Common myeloid progenitor, CD34-positive (primary cell): Measurements from ENCODE around the gene SPEG.

ENCODE experiments used
- CTCF ChIA-PET: fragments of 350-600 bp; sonication (Branson Sonifier 250); formaldehyde crosslinking; loops from one replicate; lab custom pipeline; 2021; ENCODE audit warnings: antibody characterized with exemption; lab: Charles Lee
- POLR2A ChIA-PET: fragments of 350-600 bp; sonication (Branson Sonifier 250); formaldehyde crosslinking; loops from one replicate; lab custom pipeline; 2021; ENCODE audit warnings: antibody characterized with exemption; lab: Charles Lee
- DNase-seq, 3 donors: peaks; one replicate each; pipeline versions ENCODE4 v3.0.0 to v3.0.0-alpha.2; 2013
- H3K27ac ChIP-seq, 2 experiments: 1 replicate in 1 of 2; 2 replicates in 1 of 2; pipeline ENCODE4 v1.7.0; 2013; ENCODE audit warnings: inconsistent platforms in 2 of 2, low read length in 2 of 2, mild to moderate bottlenecking in 2 of 2, low read depth in 1 of 2, moderate library complexity in 1 of 2; ENCODE audit not compliant: severe bottlenecking in 2 of 2, insufficient read depth in 1 of 2, poor library complexity in 1 of 2
- H3K27me3 ChIP-seq, 5 experiments: replicated peaks in 2 of 5; 1 replicate in 3 of 5; 2 replicates in 2 of 5; pipeline versions ENCODE4 v1.6.1 to v1.7.0; 2013; ENCODE audit warnings: low read length in 4 of 5, mild to moderate bottlenecking in 2 of 5, moderate library complexity in 2 of 5, inconsistent platforms in 1 of 5; ENCODE audit not compliant: insufficient read depth in 5 of 5, control insufficient read depth in 4 of 5
- H3K36me3 ChIP-seq, 4 experiments: 1 replicate in 2 of 4; 2 replicates in 2 of 4; pipeline versions ENCODE4 v1.6.1 to v1.7.0; 2013; ENCODE audit warnings: low read length in 3 of 4, control low read depth in 1 of 4, mild to moderate bottlenecking in 1 of 4; ENCODE audit not compliant: control insufficient read depth in 4 of 4, insufficient read depth in 4 of 4
- H3K4me1 ChIP-seq, 4 experiments: 1 replicate in 3 of 4; 2 replicates in 1 of 4; pipeline versions ENCODE4 v1.6.1 to v1.7.1; 2013; ENCODE audit warnings: low read length in 3 of 4, mild to moderate bottlenecking in 3 of 4, control low read depth in 1 of 4, inconsistent platforms in 1 of 4, moderate library complexity in 1 of 4; ENCODE audit not compliant: control insufficient read depth in 4 of 4, insufficient read depth in 4 of 4; ENCODE audit errors: control extremely low read depth in 1 of 4
- H3K4me3 ChIP-seq, 7 experiments: 1 replicate in 4 of 7; 2 replicates in 3 of 7; pipeline versions ENCODE4 v1.5.1 to v1.7.0; 2013; ENCODE audit warnings: mild to moderate bottlenecking in 7 of 7, low read length in 6 of 7, moderate library complexity in 6 of 7, inconsistent platforms in 2 of 7, low read depth in 2 of 7, control low read depth in 1 of 7; ENCODE audit not compliant: insufficient read depth in 4 of 7, control insufficient read depth in 1 of 7; ENCODE audit errors: extremely low read depth in 1 of 7
- H3K9me3 ChIP-seq, 5 experiments: 1 replicate in 4 of 5; 2 replicates in 1 of 5; pipeline versions ENCODE4 v1.6.1 to v1.7.1; 2013; ENCODE audit warnings: low read length in 4 of 5, mild to moderate bottlenecking in 2 of 5, inconsistent platforms in 1 of 5, low read depth in 1 of 5, moderate library complexity in 1 of 5; ENCODE audit not compliant: control insufficient read depth in 4 of 5, insufficient read depth in 2 of 5; ENCODE audit errors: control extremely low read depth in 1 of 5
- WGBS: methylation state at CpG from one replicate; pipeline ENCODE4 v1.1.5; 2013; ENCODE audit not compliant: insufficient coverage; 5-methylcytosine and 5-hydroxymethylcytosine counted together

The SPEG gene

GRCh38 chr2:219435701-219436100 is 1.1 kb downstream of the SPEG start:
- no peaks in the 10 kb centered on the region for H3K36me3 ChIP-seq
- H3K4me3 ChIP-seq, result no peak overlapping the region
- POLR2A ChIA-PET, result no interaction called here
- H3K27ac ChIP-seq, result no peak overlapping the region
- H3K27me3 ChIP-seq, result peaks cover under 1 to 58% (median 31%) of the 10 kb centered on the region in 5 experiments
- no peaks in the 10 kb centered on the region for H3K9me3 ChIP-seq
- H3K4me1 ChIP-seq, result peaks cover 0 to 9% (median 6%) of the 10 kb centered on the region in 4 experiments
- CTCF ChIA-PET, result interaction anchor here (1.2 to 7.0 kb wide), 7 partner anchors 8 to 96 kb away, joined by 4 to 52 read pairs (median 5); no protein-coding TSS in a partner anchor
- no peak for DNase-seq
- WGBS, result 95% methylated on average over 6 of the region's 6 CpGs

GRCh38 chr2:219436491-219436890 is 1.8 kb downstream of the SPEG start:
- WGBS, result 100% methylated on average over 3 of the region's 5 CpGs
- Histone ChIP-seq H3K9me3 (no peaks in the 10 kb centered on the region), H3K27ac (no peak overlapping the region), H3K4me1 (peaks cover 0 to 14% (median 9%) of the 10 kb centered on the region in 4 experiments), H3K36me3 (no peaks in the 10 kb centered on the region), H3K27me3 (peaks cover 2 to 66% (median 36%) of the 10 kb centered on the region in 5 experiments), H3K4me3 (no peak overlapping the region)
- no peak for DNase-seq
- ChIA-PET POLR2A (no interaction called here), CTCF (interaction anchor here (0.8 to 7.0 kb wide), 7 partner anchors 9 to 95 kb away, joined by 3 to 52 read pairs (median 4); no protein-coding TSS in a partner anchor)

- Histone ChIP-seq H3K27me3 (peaks cover 2 to 69% (median 36%) of the 10 kb centered on the region in 5 experiments), H3K36me3 (no peaks in the 10 kb centered on the region), H3K27ac (no peak overlapping the region), H3K4me1 (peaks cover 0 to 16% (median 11%) of the 10 kb centered on the region in 4 experiments), H3K9me3 (no peaks in the 10 kb centered on the region), H3K4me3 (no peak overlapping the region)
- 93% methylated on average over 3 of the region's 3 CpGs for WGBS
- CTCF ChIA-PET, result interaction anchor here (0.8 to 7.0 kb wide), 5 partner anchors 12 to 39 kb away, joined by 3 to 52 read pairs (median 4); no protein-coding TSS in a partner anchor
- POLR2A ChIA-PET, result no interaction called here
- DNase-seq, result no peak
Observed at GRCh38 chr2:219437141-219437540, 2.5 kb downstream of the SPEG start.

- 80% methylated on average over 5 of the region's 6 CpGs for WGBS
Observed at GRCh38 chr2:219437690-219438206, 3.1 kb downstream of the SPEG start.

GRCh38 chr2:219438453-219438852 is 3.8 kb downstream of the SPEG start:
- CTCF ChIA-PET, result interaction anchor here (0.6 to 7.0 kb wide), 10 partner anchors 8 to 308 kb away, joined by 3 to 52 read pairs (median 4); no protein-coding TSS in a partner anchor
- Histone ChIP-seq H3K27me3 (peaks cover 2 to 81% (median 40%) of the 10 kb centered on the region in 5 experiments), H3K4me3 (no peak overlapping the region)

More at GRCh38 chr2:219437690-219438206, 3.1 kb downstream of the SPEG start:
- Histone ChIP-seq H3K36me3 (no peaks in the 10 kb centered on the region), H3K4me1 (peaks cover 0 to 19% (median 12%) of the 10 kb centered on the region in 4 experiments), H3K4me3 (no peak overlapping the region), H3K27ac (no peak overlapping the region), H3K9me3 (no peaks in the 10 kb centered on the region), H3K27me3 (peaks cover 2 to 74% (median 38%) of the 10 kb centered on the region in 5 experiments)
- ChIA-PET POLR2A (no interaction called here), CTCF (interaction anchor here (1.1 to 7.0 kb wide), 3 partner anchors 15 to 35 kb away, joined by 3 to 52 read pairs (median 14); no protein-coding TSS in a partner anchor)
- no peak for DNase-seq

GRCh38 chr2:219439506-219439905 is 4.9 kb downstream of the SPEG start:
- H3K27me3 ChIP-seq, result peaks cover 2 to 82% (median 35%) of the 10 kb centered on the region in 5 experiments
- POLR2A ChIA-PET, result no interaction called here
- CTCF ChIA-PET, result interaction anchor here (0.7 to 7.0 kb wide), 11 partner anchors 8 to 70 kb away, joined by 3 to 52 read pairs (median 4); no protein-coding TSS in a partner anchor

More at GRCh38 chr2:219438453-219438852, 3.8 kb downstream of the SPEG start:
- WGBS, result 92% methylated on average over 4 of the region's 4 CpGs
- DNase-seq, result no peak
- H3K27ac ChIP-seq, result no peak overlapping the region
- H3K9me3 ChIP-seq, result no peaks in the 10 kb centered on the region
- POLR2A ChIA-PET, result no interaction called here
- H3K4me1 ChIP-seq, result peaks cover 0 to 19% (median 12%) of the 10 kb centered on the region in 4 experiments
- no peaks in the 10 kb centered on the region for H3K36me3 ChIP-seq

More at GRCh38 chr2:219439506-219439905, 4.9 kb downstream of the SPEG start:
- WGBS, result no CpG with 5 or more reads among the region's 6 CpGs
- DNase-seq, result no peak
- Histone ChIP-seq H3K4me1 (peaks cover 0 to 19% (median 12%) of the 10 kb centered on the region in 4 experiments), H3K27ac (no peak overlapping the region), H3K4me3 (no peak overlapping the region), H3K9me3 (no peaks in the 10 kb centered on the region), H3K36me3 (no peaks in the 10 kb centered on the region)
